ENCODE results near the gene OR56A4. TPM values are rescaled to one million over a fixed set of nuclear protein-coding genes. Genes with fewer than 3 reads are reported as not detected.

OR56A4 gene
- total RNA-seq, 4 donors from 2014 or later, result not detected

- H3K27ac ChIP-seq, result no peak overlapping the region
Observed at GRCh38 chr11:5989203-5989602, 17.5 kb downstream of the OR56A4 start.

GRCh38 chr11:5986885-5987284, 19.9 kb downstream of the OR56A4 start, which contains the start of gene OR52L1:
TSS of gene OR52L1 (minus strand) at chr11:5986985. CDS start at chr11:5986930, 55 bp downstream.
- TF ChIP-seq POLR2A (IDR thresholded peaks at IDR 0.05), result no peak
- TF ChIP-seq, protein P1, sequence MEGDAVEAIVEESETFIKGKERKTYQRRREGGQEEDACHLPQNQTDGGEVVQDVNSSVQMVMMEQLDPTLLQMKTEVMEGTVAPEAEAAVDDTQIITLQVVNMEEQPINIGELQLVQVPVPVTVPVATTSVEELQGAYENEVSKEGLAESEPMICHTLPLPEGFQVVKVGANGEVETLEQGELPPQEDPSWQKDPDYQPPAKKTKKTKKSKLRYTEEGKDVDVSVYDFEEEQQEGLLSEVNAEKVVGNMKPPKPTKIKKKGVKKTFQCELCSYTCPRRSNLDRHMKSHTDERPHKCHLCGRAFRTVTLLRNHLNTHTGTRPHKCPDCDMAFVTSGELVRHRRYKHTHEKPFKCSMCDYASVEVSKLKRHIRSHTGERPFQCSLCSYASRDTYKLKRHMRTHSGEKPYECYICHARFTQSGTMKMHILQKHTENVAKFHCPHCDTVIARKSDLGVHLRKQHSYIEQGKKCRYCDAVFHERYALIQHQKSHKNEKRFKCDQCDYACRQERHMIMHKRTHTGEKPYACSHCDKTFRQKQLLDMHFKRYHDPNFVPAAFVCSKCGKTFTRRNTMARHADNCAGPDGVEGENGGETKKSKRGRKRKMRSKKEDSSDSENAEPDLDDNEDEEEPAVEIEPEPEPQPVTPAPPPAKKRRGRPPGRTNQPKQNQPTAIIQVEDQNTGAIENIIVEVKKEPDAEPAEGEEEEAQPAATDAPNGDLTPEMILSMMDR (IDR thresholded peaks at IDR 0.05), result no peak
- H3K27ac ChIP-seq, result no peak within 1 kb of the TSS
- no peaks in the 10 kb centered on the region for H3K36me3 ChIP-seq
- no peaks in the 10 kb centered on the region for H3K4me1 ChIP-seq
- H3K9me3 ChIP-seq, result no peaks in the 10 kb centered on the region
- intact Hi-C loops (cut with DNase I; ENCODE audit: low total_unique reads), result no loop called here
- H3K4me3 ChIP-seq, result no peak within 1 kb of the TSS
- no peaks in the 10 kb centered on the region for H3K27me3 ChIP-seq
- DNase-seq, result no peak

More at GRCh38 chr11:5989203-5989602, 17.5 kb downstream of the OR56A4 start:
- intact Hi-C loops (cut with DNase I; ENCODE audit: low total_unique reads), result no loop called here
- DNase-seq, result no peak
- Histone ChIP-seq H3K36me3 (no peaks in the 10 kb centered on the region), H3K27me3 (no peaks in the 10 kb centered on the region), H3K4me1 (no peaks in the 10 kb centered on the region), H3K4me3 (no peak overlapping the region), H3K9me3 (no peaks in the 10 kb centered on the region)
- TF ChIP-seq, protein P1 (IDR thresholded peaks at IDR 0.05), result no peak
- no peak for TF ChIP-seq POLR2A (IDR thresholded peaks at IDR 0.05)

DNA sequence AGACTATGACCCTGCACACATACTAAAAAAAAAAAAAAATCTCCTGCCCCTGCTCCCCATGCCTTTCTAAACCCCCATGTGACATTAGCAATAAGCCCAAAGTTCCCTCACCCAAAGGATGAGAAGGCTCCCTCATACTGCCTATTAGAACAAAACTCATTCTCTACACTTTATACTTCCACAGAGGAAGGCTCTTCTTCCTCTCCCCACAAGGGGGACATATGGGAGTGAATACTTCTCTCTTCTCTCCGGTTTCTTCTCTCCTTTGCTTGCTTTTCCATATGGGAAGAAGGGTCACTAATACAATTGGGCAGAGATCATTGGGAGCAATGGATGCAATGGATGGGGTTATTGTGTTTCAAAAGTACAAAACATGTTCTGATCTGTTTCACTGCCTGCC, 23.3 kb downstream of the OR56A4 start:
- H3K27ac ChIP-seq, result no peak overlapping the region
- no peaks in the 10 kb centered on the region for H3K36me3 ChIP-seq
- H3K4me3 ChIP-seq, result no peak overlapping the region
- TF ChIP-seq, protein P1 (IDR thresholded peaks at IDR 0.05), result no peak
- TF ChIP-seq POLR2A (IDR thresholded peaks at IDR 0.05), result no peak
- H3K4me1 ChIP-seq, result no peaks in the 10 kb centered on the region
- no peaks in the 10 kb centered on the region for H3K9me3 ChIP-seq
- intact Hi-C loops (cut with DNase I; ENCODE audit: low total_unique reads), result no loop called here
- H3K27me3 ChIP-seq, result no peaks in the 10 kb centered on the region
- no peak for DNase-seq

DNA sequence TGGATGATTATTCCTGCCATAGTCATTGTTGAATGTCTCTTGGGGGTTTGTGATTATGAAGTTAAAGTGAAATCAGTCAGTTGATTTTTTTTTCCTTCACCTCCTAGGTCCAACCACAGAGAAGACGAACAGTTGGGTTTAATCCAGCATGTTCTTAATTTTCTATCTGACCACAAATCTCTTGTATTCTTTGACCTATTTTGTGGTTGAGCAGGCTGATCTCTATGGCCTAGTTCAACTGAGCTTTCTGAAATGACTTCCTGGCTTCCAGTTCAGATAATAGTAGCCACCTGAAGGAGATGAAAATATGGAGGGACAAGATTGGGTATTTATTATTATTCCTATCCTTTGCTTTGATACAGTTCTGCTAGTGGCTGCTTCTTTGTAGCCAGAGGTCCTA, 33.2 kb downstream of the OR56A4 start:
- Histone ChIP-seq H3K27me3 (no peaks in the 10 kb centered on the region), H3K4me3 (no peak overlapping the region), H3K9me3 (no peaks in the 10 kb centered on the region), H3K27ac (no peak overlapping the region), H3K4me1 (no peaks in the 10 kb centered on the region), H3K36me3 (no peaks in the 10 kb centered on the region)
- no peak for TF ChIP-seq POLR2A (IDR thresholded peaks at IDR 0.05)
- TF ChIP-seq, protein P1 (IDR thresholded peaks at IDR 0.05), result no peak
- intact Hi-C loops (cut with DNase I; ENCODE audit: low total_unique reads), result no loop called here
- DNase-seq, result no peak

DNA sequence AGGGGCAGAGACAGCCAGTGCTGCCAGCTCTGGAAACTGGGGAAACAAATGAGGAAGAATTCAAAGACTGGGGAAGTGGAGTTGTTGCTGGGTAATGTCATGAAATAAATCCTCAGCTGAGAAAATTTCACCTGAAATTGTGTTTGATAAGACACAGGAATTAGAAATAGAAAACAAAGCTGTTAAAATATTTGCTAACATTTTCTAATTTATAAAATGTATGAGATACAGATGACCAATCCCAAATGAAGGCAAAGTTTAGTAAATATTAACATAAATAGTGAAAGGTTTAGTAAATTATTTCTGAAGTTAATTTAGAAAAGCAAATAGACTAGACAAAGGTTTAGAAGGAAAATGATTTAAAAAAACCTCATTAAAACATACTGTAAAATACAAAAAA, 38.4 kb downstream of the OR56A4 start, which contains the start of gene OR56A5:
OR56A5 (minus strand) TSS at position 101 of the 400 bp plus-strand sequence; CDS start at position 101, 0 bp downstream.
- Histone ChIP-seq H3K4me1 (no peaks in the 10 kb centered on the region), H3K27ac (no peak within 1 kb of the TSS), H3K27me3 (no peaks in the 10 kb centered on the region), H3K4me3 (no peak within 1 kb of the TSS), H3K36me3 (no peaks in the 10 kb centered on the region), H3K9me3 (peaks cover 0 to 5% of the 10 kb centered on the region in 2 donors)
- TF ChIP-seq, protein P1 (IDR thresholded peaks at IDR 0.05), result no peak
- TF ChIP-seq POLR2A (IDR thresholded peaks at IDR 0.05), result no peak
- no peak for DNase-seq
- intact Hi-C loops (cut with DNase I; ENCODE audit: low total_unique reads), result no loop called here

Data from uterus (tissue), 4 donors.